GM23338 (cell line): ENCODE data around the gene DNAJC15. TPM values are rescaled to one million over a fixed set of nuclear protein-coding genes. Genes with fewer than 3 reads are reported as not detected.

ENCODE experiments used
- ATAC-seq: fragments of 200-7000 bp; cut with Tn5 transposase; 3 replicates; pipeline ENCODE4 v1.9.1; 2020
- DNase-seq: peaks from one replicate; pipeline ENCODE4 v3.0.0-alpha.2; 2015; ENCODE audit warnings: low spot score
- H2AFZ ChIP-seq: fragments of 200-600 bp; sonication (generic); 2 replicates; pipeline ENCODE4 v1.8.0; 2016; ENCODE audit warnings: antibody characterized with exemption, mild to moderate bottlenecking, moderate library complexity
- H3F3A ChIP-seq: fragments of 200-600 bp; sonication (generic); replicated peaks from 2 replicates; pipeline ENCODE4 v1.8.0; 2017; ENCODE audit warnings: antibody characterized with exemption, mixed run types, low read depth
- H3K27ac ChIP-seq: fragments of 200-600 bp; sonication (generic); 2 replicates; pipeline ENCODE4 v1.6.1; 2016; ENCODE audit warnings: low read depth
- H3K27me3 ChIP-seq: fragments of 200-600 bp; sonication (generic); 2 replicates; pipeline ENCODE4 v1.8.0; 2016; ENCODE audit warnings: mild to moderate bottlenecking, mixed run types, moderate library complexity; ENCODE audit not compliant: insufficient read depth
- H3K36me3 ChIP-seq: fragments of 200-600 bp; sonication (generic); 2 replicates; pipeline ENCODE4 v1.8.0; 2016; ENCODE audit warnings: mild to moderate bottlenecking; ENCODE audit not compliant: insufficient read depth
- H3K4me1 ChIP-seq: fragments of 200-600 bp; sonication (generic); 2 replicates; pipeline ENCODE4 v1.8.0; 2016; ENCODE audit warnings: mild to moderate bottlenecking, moderate library complexity; ENCODE audit not compliant: insufficient read depth
- H3K4me2 ChIP-seq: fragments of 200-600 bp; sonication (generic); 2 replicates; pipeline ENCODE4 v1.7.1; 2017; ENCODE audit warnings: mixed run types
- H3K4me3 ChIP-seq: fragments of 200-600 bp; sonication (generic); 2 replicates; pipeline ENCODE4 v1.6.1; 2016; ENCODE audit warnings: mixed run types
- H3K79me2 ChIP-seq: fragments of 200-600 bp; sonication (generic); replicated peaks from 2 replicates; pipeline ENCODE4 v1.8.0; 2017; ENCODE audit warnings: mild to moderate bottlenecking; ENCODE audit not compliant: insufficient read depth
- H3K9me2 ChIP-seq: fragments of 200-600 bp; sonication (generic); 2 replicates; pipeline ENCODE4 v1.8.0; 2017; ENCODE audit not compliant: insufficient read depth
- H4K20me1 ChIP-seq: fragments of 200-600 bp; sonication (generic); replicated peaks from 2 replicates; pipeline ENCODE4 v1.8.0; 2017; ENCODE audit warnings: mild to moderate bottlenecking; ENCODE audit not compliant: insufficient read depth
- H3K27ac Mint-ChIP-seq: 2 replicates; pipeline ENCODE4 v1.8.0; 2020; ENCODE audit warnings: inconsistent platforms, mild to moderate bottlenecking, moderate library complexity, mixed read lengths
- H3K27me3 Mint-ChIP-seq: 3 replicates; pipeline ENCODE4 v1.8.0; 2022; ENCODE audit warnings: low read depth, mild to moderate bottlenecking, moderate library complexity, mixed read lengths, inconsistent platforms; ENCODE audit not compliant: insufficient read depth, poor library complexity
- H3K36me3 Mint-ChIP-seq: 3 replicates; pipeline ENCODE4 v1.8.0; 2021; ENCODE audit warnings: low read depth, mild to moderate bottlenecking, inconsistent platforms, moderate library complexity, mixed read lengths
- H3K4me1 Mint-ChIP-seq: 3 replicates; pipeline ENCODE4 v1.8.0; 2020; ENCODE audit warnings: mild to moderate bottlenecking, inconsistent platforms, mixed read lengths
- H3K4me3 Mint-ChIP-seq: 3 replicates; pipeline ENCODE4 v1.8.0; 2021; ENCODE audit warnings: moderate library complexity, mild to moderate bottlenecking, inconsistent platforms, mixed read lengths
- H3K9me3 Mint-ChIP-seq: 3 replicates; pipeline ENCODE4 v1.8.0; 2020; ENCODE audit warnings: moderate library complexity, mild to moderate bottlenecking, inconsistent platforms, mixed read lengths
- CREB1 ChIP-seq: fragments of 250-450 bp; sonication (Bioruptor Pico); IDR thresholded peaks from 2 replicates; pipeline ENCODE4 v1.5.0; 2020; ENCODE audit warnings: low read depth, mild to moderate bottlenecking, moderate library complexity
- CTCF ChIP-seq, 2 experiments: fragments of 200-600 bp in 1 of 2; sonication (generic) in 1 of 2; conservative IDR thresholded peaks; 2 replicates each; pipeline versions ENCODE4 v1.5.1 to v1.6.1; 2016 to 2017; ENCODE audit warnings: antibody characterized with exemption in 2 of 2, low read depth in 2 of 2, mild to moderate bottlenecking in 2 of 2, moderate library complexity in 1 of 2
- ETS1 ChIP-seq: IDR thresholded peaks from 2 replicates; pipeline ENCODE4 v1.6.1; 2016; ENCODE audit warnings: antibody characterized with exemption
- EZH2 ChIP-seq: fragments of 200-600 bp; sonication (generic); IDR thresholded peaks from one replicate; pipeline ENCODE4 v1.8.0; 2017; ENCODE audit warnings: antibody characterized with exemption, mild to moderate bottlenecking, low read depth; ENCODE audit not compliant: unreplicated experiment
- EZH2phosphoT487 ChIP-seq: fragments of 200-600 bp; sonication (generic); IDR thresholded peaks from one replicate; pipeline ENCODE4 v1.8.1; 2018; ENCODE audit warnings: antibody characterized with exemption; ENCODE audit not compliant: unreplicated experiment
- JUNB ChIP-seq: IDR thresholded peaks from one replicate; pipeline ENCODE4 v1.6.1; 2016; ENCODE audit warnings: antibody characterized with exemption; ENCODE audit not compliant: unreplicated experiment
- NANOG ChIP-seq: IDR thresholded peaks from 2 replicates; pipeline ENCODE4 v1.6.1; 2016; ENCODE audit warnings: antibody characterized with exemption, borderline replicate concordance
- POLR2AphosphoS5 ChIP-seq: IDR thresholded peaks from 2 replicates; pipeline ENCODE4 v1.6.1; 2016; ENCODE audit warnings: antibody characterized with exemption, low read depth
- REST ChIP-seq: IDR thresholded peaks from one replicate; pipeline ENCODE4 v1.6.1; 2018; ENCODE audit warnings: antibody characterized with exemption; ENCODE audit not compliant: unreplicated experiment
- STAT1 ChIP-seq: IDR thresholded peaks from one replicate; pipeline ENCODE4 v1.6.1; 2016; ENCODE audit warnings: antibody characterized with exemption; ENCODE audit not compliant: unreplicated experiment
- ZNF114 ChIP-seq: fragments of 250-450 bp; sonication (Bioruptor Pico); IDR thresholded peaks from 2 replicates; pipeline ENCODE4 v1.5.0; 2020; ENCODE audit warnings: mild to moderate bottlenecking, moderate library complexity
- ZNF331 ChIP-seq: fragments of 250-450 bp; sonication (Bioruptor Pico); IDR thresholded peaks from 2 replicates; pipeline ENCODE4 v1.5.0; 2020; ENCODE audit warnings: low read depth, mild to moderate bottlenecking, moderate library complexity
- ZNF462 ChIP-seq: fragments of 250-450 bp; sonication (Bioruptor Pico); IDR thresholded peaks from 2 replicates; pipeline ENCODE4 v1.5.0; 2020; ENCODE audit warnings: mild to moderate bottlenecking, moderate library complexity
- polyA plus RNA-seq: library from polyadenylated mRNA; unstranded; fragments of >200 nt; fragmentation: Nextera tagmentation; extraction: Ambion mirVana; gene quantifications from 2 replicates; pipeline ENCODE4 v1.2.1, GENCODE V29; 2016
- total RNA-seq: library from RNA; depleted of rRNA; stranded (reverse); fragments of >200 nt; shearing (Covaris generic); gene quantifications from 2 replicates; pipeline ENCODE4 v1.2.3, GENCODE V29; 2014

Gene DNAJC15
- total and polyA plus RNA-seq, 2 experiments from 2014 or later: 11.4 to 80.4 TPM

- H3K27ac ChIP-seq: no peak overlapping the region
- no peak overlapping the region for H3K4me2 ChIP-seq
- no peak overlapping the region for H3K4me3 Mint-ChIP-seq
- peaks cover 6% of the 10 kb centered on the region; the same call in 1 of the 3 replicates for H3K9me3 Mint-ChIP-seq
- no peaks in the 10 kb centered on the region for H3F3A ChIP-seq
- no peaks in the 10 kb centered on the region for H3K27me3 Mint-ChIP-seq
- ATAC-seq (no peak), DNase-seq (no peak)
- H3K79me2 ChIP-seq: no peaks in the 10 kb centered on the region
- H3K4me1 ChIP-seq: peaks cover 8% of the 10 kb centered on the region
- no peak overlapping the region for H3K4me3 ChIP-seq
- no peaks in the 10 kb centered on the region for H3K27me3 ChIP-seq
- no peaks in the 10 kb centered on the region for H4K20me1 ChIP-seq
- H3K36me3 Mint-ChIP-seq: no peaks in the 10 kb centered on the region
- peaks cover 19% of the 10 kb centered on the region; the same call in 2 of the 3 replicates for H3K4me1 Mint-ChIP-seq
- no peak overlapping the region for H2AFZ ChIP-seq
- no peak for TF ChIP-seq EZH2phosphoT487
- no peak for TF ChIP-seq NANOG
- no peak for TF ChIP-seq JUNB
- TF ChIP-seq ETS1: no peak
- TF ChIP-seq ZNF331 (CRISPR knock-in tag): no peak
- no peak for TF ChIP-seq EZH2
- no peak for TF ChIP-seq POLR2AphosphoS5
- TF ChIP-seq ZNF114 (CRISPR knock-in tag): no peak
- TF ChIP-seq ZNF462 (CRISPR knock-in tag): no peak
- no peak for TF ChIP-seq STAT1
- no peak for TF ChIP-seq CTCF (conservative IDR thresholded peaks at IDR 0.05; ENCODE audit: low read depth in 2 of 2)
- TF ChIP-seq CREB1: no peak
- TF ChIP-seq REST: no peak
- H3K9me2 ChIP-seq: no peaks in the 10 kb centered on the region
- no peaks in the 10 kb centered on the region for H3K36me3 ChIP-seq
- no peak overlapping the region for H3K27ac Mint-ChIP-seq
Measured at GRCh38 chr13:42976066-42976465, 47.3 kb upstream of the DNAJC15 start.
